GM19035 (cell line): ENCODE measurements around the gene ASCC3.

Experiments
- ATAC-seq: cut with Tn5 transposase; IDR thresholded peaks from one replicate; pipeline ENCODE4 v1.9.1; 2021; ENCODE audit not compliant: unreplicated experiment

The ASCC3 gene

GRCh38 chr6:100730001-100730980, 150.8 kb downstream of the ASCC3 start:
- ATAC-seq = no peak

- ATAC-seq = no peak
Observed at GRCh38 chr6:100726666-100727065, 154.5 kb downstream of the ASCC3 start.

- ATAC-seq = no peak
Observed at GRCh38 chr6:100724696-100725095, 156.4 kb downstream of the ASCC3 start.

DNA sequence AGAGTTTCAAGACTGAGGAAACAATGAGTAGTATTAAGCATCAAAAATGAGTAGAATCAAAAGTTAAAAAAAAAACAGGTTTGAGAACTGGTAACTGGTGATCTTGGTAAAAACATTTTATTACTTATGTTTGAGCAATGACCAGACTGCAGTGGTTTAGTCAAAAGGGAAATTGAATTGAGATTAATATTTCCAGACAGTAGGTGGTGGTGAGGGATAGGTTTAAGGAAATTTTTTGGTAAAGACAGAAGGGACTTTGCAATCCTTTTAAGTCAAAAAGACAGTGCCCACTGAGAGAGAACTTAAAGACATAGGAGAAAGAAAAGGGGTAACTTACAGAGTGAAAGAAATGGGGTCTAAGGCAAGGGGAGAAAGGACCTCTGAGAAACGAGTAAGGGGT, 156.9 kb downstream of the ASCC3 start:
- no peak for ATAC-seq

DNA sequence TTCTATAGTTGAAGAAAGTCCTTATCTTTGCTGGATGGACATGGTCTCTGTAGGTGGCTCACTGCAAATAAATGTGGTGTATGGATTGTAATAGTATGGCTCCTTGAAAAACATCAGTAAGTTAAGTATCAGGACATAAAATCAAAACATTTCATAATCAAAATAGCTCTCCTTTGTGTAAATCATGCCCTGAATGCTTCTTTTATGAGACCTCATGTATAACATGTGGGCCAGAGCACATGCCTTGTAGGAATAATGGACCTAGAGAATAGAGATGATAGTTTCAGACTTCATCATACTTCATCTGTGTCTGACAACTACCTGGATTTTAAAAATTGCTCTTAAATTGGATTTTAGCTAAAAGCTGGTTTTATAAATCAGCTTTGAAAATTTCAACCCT, 159.9 kb downstream of the ASCC3 start:
- no peak for ATAC-seq

- peak; percentile 48 for ATAC-seq
Observed at GRCh38 chr6:100719883-100720682, 161.0 kb downstream of the ASCC3 start.

DNA sequence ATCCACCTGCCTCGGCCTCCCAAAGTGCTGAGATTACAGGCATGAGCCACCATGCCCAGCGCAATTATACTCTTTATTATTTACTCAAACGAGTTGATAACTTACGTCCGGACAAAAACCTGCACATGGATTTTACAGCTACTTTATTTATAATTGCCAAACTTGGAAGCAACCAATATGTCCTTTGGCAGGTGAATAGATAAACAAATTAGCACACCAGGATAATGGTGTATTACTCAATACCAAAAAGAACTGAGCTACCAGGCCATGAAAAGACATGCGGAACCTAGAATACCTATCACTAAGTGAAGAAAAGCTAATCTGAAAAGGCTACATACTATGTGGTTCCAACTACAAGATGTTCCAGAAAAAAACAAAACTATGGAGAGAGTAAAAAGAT, 168.1 kb downstream of the ASCC3 start:
- ATAC-seq = no peak

GRCh38 chr6:100706491-100706890, 174.6 kb downstream of the ASCC3 start:
- no peak for ATAC-seq

- ATAC-seq = no peak
Observed at GRCh38 chr6:100704961-100705360, 176.2 kb downstream of the ASCC3 start.

GRCh38 chr6:100701728-100702127, 179.4 kb downstream of the ASCC3 start:
- no peak for ATAC-seq

DNA sequence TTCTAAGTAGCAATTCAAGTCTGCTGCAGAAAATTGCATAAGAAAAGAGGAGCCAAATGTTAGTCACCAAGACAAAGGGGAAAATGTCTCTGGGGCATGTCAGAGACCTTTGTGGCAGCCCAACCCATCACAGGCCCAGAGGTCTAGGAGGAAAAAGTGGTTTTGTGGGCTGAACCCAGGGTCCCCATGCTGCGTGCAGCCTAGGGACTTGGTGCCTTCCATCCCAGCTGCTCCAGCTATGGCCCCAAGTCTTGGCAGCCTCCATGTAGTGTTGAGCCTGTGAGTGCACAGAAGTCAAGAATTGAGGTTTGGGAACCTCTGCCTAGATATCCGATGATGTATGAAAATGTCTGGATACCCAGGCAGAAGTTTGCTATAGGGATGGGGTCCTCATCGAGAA, 181.1 kb downstream of the ASCC3 start:
- ATAC-seq = no peak

DNA sequence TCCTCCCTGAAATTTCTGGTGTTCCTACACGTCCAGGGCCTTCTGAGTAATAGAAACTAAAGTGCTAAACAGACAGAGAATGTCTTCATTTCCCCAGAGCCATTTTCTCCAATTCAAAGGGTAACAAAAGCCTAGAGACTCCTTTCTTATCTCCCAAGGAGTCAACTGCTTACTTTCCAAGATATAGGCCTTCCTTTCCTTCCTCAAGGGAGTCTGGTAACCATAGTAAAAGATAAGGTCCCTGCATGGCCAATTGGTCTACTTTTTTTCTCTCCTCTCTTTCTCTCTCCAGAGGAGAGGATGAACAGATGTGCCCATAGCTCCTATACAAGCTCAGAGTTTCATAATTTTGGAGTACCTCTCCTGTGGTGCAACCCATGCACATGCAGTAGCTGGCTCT, 185.7 kb downstream of the ASCC3 start:
- no peak for ATAC-seq

- ATAC-seq = no peak
Observed at GRCh38 chr6:100693249-100693927, 187.7 kb downstream of the ASCC3 start.

DNA sequence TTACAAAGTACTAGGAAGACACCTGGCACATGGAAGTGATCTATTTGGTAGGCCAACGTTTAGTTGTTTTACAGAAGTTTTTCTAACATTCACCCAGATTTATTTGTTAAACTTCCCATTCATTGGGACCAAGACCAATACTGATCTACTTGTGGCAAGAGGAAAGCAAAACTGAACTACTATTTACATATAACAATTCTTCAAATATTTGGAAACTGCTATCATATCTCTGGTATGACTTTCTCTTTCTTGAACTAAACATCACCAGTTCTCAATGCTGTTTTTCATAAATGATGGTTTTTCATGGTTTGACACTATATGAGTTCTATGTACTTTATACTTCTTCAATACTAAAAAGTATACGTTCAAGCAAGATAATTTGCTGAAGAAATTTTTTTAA, 189.2 kb downstream of the ASCC3 start:
- ATAC-seq = no peak

DNA sequence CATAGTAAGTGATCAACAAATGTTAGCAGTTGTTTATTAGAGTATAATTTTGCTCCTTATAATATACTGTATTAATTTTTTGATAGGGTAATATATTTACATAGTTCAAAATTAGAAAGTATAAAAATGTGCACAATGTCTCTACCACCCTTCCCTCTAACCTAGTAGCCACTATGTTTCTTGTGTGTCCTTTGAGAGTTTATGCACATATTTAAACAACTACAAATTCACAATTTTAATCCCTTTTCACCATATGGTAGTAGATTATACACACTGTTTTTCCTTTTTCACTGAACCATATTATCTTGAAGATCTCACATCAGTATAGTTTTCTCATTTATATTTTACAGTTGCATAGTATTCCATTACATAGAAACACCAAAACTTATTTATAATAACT, 194.9 kb downstream of the ASCC3 start:
- no peak for ATAC-seq

- ATAC-seq = no peak
Observed at GRCh38 chr6:100685747-100686146, 195.4 kb downstream of the ASCC3 start.

DNA sequence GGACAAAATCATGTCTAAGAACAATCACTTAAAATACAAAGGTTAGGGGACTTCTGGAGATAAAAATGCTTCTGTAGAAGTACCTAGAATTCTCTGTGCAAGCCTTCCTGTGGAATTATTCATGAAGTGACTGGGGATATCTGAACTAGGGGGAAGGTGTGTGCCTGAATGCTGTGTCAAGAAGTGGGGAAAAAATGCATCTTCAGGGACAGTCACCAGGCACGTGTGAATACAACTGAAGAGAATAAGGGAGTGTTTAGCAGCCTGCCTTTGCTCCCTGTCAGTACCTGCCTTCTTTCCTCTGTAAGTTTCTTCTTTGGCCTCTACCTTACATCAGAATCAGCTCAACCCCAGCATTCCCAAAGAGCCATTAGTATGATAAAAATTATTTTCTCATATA, 201.0 kb downstream of the ASCC3 start:
- ATAC-seq = no peak

DNA sequence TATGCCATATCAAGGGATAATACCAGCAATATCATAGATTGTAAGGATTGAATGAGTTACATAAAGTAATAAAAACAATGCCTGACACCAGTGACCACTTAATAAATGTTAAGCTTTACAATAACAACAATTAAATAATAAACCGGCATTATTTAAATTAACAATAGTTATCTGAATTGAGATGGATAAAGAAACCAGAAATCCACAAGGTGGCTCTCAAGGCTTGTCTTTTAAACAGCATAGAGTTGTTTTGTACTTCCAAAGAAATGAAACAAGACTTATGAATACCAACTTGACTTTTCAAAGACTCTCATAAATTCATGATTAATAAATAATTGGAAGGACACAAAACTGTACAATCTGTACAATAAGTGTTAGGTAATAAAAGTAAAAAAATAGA, 203.1 kb downstream of the ASCC3 start:
- no peak for ATAC-seq

DNA sequence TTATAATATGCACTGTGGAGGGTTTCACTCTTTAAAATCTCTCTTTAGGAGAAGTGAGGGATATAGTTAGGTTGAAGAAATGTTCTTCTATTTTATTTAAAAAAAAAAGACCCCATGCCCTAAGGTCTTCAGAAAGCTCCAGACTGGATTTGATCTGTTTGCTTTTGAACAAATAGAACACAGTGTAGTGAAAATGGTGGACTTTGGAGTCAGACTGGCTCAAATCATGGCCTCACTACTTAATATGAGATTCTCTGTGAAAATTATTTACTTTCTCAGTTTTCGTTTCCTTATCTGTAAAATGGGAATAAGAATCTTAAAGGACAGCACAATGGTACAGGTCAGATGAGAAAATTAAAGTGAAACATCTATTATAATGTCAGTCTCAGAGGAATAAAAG, 203.9 kb downstream of the ASCC3 start:
- ATAC-seq = no peak

GRCh38 chr6:100673641-100674040, 207.5 kb downstream of the ASCC3 start:
- ATAC-seq = no peak

DNA sequence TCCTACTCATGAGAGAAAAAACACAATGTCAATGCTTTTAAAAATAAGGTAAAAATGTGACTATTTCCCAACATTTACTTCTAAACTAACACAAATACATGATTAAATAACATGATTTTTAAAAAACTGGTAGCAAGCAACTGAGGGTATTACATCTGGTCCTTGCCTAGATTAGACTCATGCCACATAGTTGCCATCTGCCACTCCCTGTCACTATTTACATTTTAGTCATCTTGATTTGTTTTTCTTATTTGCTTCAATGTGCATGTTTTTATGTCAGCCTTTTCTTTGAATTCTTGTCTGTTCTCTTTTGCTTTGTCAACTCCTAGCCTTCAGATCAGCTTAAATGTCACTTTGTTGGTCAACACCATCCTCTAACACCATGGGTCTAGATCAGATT, 209.4 kb downstream of the ASCC3 start:
- ATAC-seq = no peak
